Osteoblast (primary cell): ENCODE data around the gene C11orf42. TPM values are rescaled to one million over a fixed set of nuclear protein-coding genes. Genes with fewer than 3 reads are reported as not detected.

Experiments
- DNase-seq: peaks from one replicate; pipeline ENCODE4 v3.0.0; 2011; ENCODE audit warnings: low spot score, mixed read lengths; ENCODE audit not compliant: insufficient read length; ENCODE audit errors: missing footprints
- H2AFZ ChIP-seq: 2 replicates; pipeline ENCODE4 v1.6.0; 2011; ENCODE audit warnings: mild to moderate bottlenecking, low read length
- H3K27ac ChIP-seq: 2 replicates; pipeline ENCODE4 v1.5.1; 2011; ENCODE audit warnings: mild to moderate bottlenecking, low read depth, low read length, moderate library complexity
- H3K27me3 ChIP-seq: 2 replicates; pipeline ENCODE4 v1.6.0; 2012; ENCODE audit warnings: mild to moderate bottlenecking, control low read depth, inconsistent platforms, low read length, moderate library complexity; ENCODE audit not compliant: insufficient read depth
- H3K36me3 ChIP-seq: 2 replicates; pipeline ENCODE4 v1.5.1; 2011; ENCODE audit warnings: mild to moderate bottlenecking, low read length, control low read depth, moderate library complexity; ENCODE audit not compliant: insufficient read depth
- H3K4me1 ChIP-seq: 2 replicates; pipeline ENCODE4 v1.5.1; 2011; ENCODE audit warnings: mild to moderate bottlenecking, low read length, control low read depth, moderate library complexity; ENCODE audit not compliant: insufficient read depth
- H3K4me2 ChIP-seq: 2 replicates; pipeline ENCODE4 v1.6.0; 2011; ENCODE audit warnings: mild to moderate bottlenecking, low read length; ENCODE audit not compliant: insufficient read depth
- H3K4me3 ChIP-seq: fragments of 200-600 bp; sonication (generic); 3 replicates; pipeline ENCODE4 v1.5.1; 2012; ENCODE audit warnings: mild to moderate bottlenecking, low read length, inconsistent platforms; ENCODE audit not compliant: insufficient read depth
- H3K79me2 ChIP-seq: 2 replicates; pipeline ENCODE4 v1.6.0; 2012; ENCODE audit warnings: mild to moderate bottlenecking, low read length, control low read depth, inconsistent platforms; ENCODE audit not compliant: insufficient read depth
- H3K9me3 ChIP-seq: 2 replicates; pipeline ENCODE4 v1.5.1; 2011; ENCODE audit warnings: low read depth, low read length, control low read depth
- H4K20me1 ChIP-seq: 2 replicates; pipeline ENCODE4 v1.6.0; 2012; ENCODE audit warnings: mild to moderate bottlenecking, low read length, control low read depth; ENCODE audit not compliant: insufficient read depth
- CTCF ChIP-seq: IDR thresholded peaks from 2 replicates; pipeline ENCODE4 v1.5.1; 2011; ENCODE audit warnings: mild to moderate bottlenecking, low read depth, low read length, moderate library complexity; ENCODE audit errors: extremely low read depth
- total RNA-seq: library from RNA; depleted of rRNA; stranded (reverse); fragments of >200 nt; gene quantifications from 2 replicates; pipeline ENCODE4 v1.2.3, GENCODE V29; 2012

C11orf42 gene
- total RNA-seq, 1 donor, result not detected

- Histone ChIP-seq H2AFZ (no peak overlapping the region), H3K4me3 (no peak overlapping the region), H3K27ac (no peak overlapping the region), H3K9me3 (no peaks in the 10 kb centered on the region), H3K27me3 (no peaks in the 10 kb centered on the region), H3K4me2 (no peak overlapping the region), H4K20me1 (peaks cover 9% of the 10 kb centered on the region), H3K36me3 (peaks cover 25% of the 10 kb centered on the region), H3K79me2 (peaks cover 61% of the 10 kb centered on the region), H3K4me1 (no peaks in the 10 kb centered on the region)
- TF ChIP-seq CTCF, result no peak
- no peak for DNase-seq
Observed at GRCh38 chr11:6225896-6226295, 20.5 kb downstream of the C11orf42 start.

DNA sequence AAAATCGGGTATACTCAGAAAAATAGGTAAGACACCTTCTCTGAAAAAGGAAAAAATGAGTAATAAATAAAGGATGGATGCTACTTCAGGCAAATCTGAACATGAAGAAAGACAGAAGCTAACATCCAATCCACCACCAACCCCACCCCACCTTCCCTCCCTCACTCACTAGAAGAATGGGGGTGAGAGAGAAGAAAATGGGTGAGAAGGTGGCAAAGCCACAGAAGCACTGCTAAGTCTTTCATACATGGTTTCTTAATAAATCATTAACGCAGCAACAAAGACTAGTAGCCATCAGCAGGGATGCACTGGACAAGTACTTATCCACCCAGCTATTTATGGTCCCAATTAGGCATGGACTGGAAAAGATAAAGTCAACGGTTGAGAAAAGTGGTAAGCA lies 23.2 kb downstream of the C11orf42 start:
- Histone ChIP-seq H4K20me1 (peaks cover 9% of the 10 kb centered on the region), H3K79me2 (peaks cover 87% of the 10 kb centered on the region), H3K27ac (no peak overlapping the region), H3K4me3 (no peak overlapping the region), H3K4me1 (peaks cover 1% of the 10 kb centered on the region), H2AFZ (no peak overlapping the region), H3K9me3 (no peaks in the 10 kb centered on the region), H3K4me2 (no peak overlapping the region), H3K27me3 (no peaks in the 10 kb centered on the region), H3K36me3 (peaks cover 5% of the 10 kb centered on the region)
- no peak for DNase-seq
- TF ChIP-seq CTCF, result no peak

DNA sequence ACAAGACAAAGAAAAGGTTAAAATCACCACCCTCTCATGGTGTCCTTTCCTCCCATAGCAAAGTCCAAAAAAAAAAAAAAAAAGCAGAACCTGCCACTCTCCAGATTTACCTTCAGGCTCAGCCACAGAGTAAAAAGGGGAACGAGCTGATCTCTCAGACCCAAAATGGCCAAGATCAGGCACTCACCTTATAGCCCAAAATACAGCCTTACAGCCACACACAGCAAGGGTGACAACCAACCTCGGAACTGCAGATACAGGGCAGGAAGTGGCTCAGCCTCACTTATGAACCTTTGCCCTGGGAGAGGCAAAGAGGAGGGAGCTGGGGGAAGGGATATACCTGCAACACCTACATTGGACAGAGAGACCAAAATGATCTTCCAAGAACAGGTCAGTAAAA lies 24.6 kb downstream of the C11orf42 start:
- Histone ChIP-seq H3K27me3 (no peaks in the 10 kb centered on the region), H3K4me1 (peaks cover 6% of the 10 kb centered on the region), H3K79me2 (peaks cover 92% of the 10 kb centered on the region), H3K9me3 (no peaks in the 10 kb centered on the region), H4K20me1 (peaks cover 3% of the 10 kb centered on the region), H3K27ac (no peak overlapping the region), H3K36me3 (no peaks in the 10 kb centered on the region), H3K4me3 (no peak overlapping the region), H2AFZ (no peak overlapping the region), H3K4me2 (no peak overlapping the region)
- no peak for TF ChIP-seq CTCF
- DNase-seq, result no peak

- H3K4me2 ChIP-seq, result peak overlapping the region; percentile 96
- no peaks in the 10 kb centered on the region for H3K36me3 ChIP-seq
- peaks cover 11% of the 10 kb centered on the region for H3K4me1 ChIP-seq
- peaks cover 62% of the 10 kb centered on the region for H3K79me2 ChIP-seq
- DNase-seq, result no peak
- H2AFZ ChIP-seq, result no peak overlapping the region
- no peak for TF ChIP-seq CTCF
- no peak overlapping the region for H3K4me3 ChIP-seq
- no peaks in the 10 kb centered on the region for H3K9me3 ChIP-seq
- H3K27ac ChIP-seq, result no peak overlapping the region
- H4K20me1 ChIP-seq, result peaks cover 2% of the 10 kb centered on the region
- H3K27me3 ChIP-seq, result no peaks in the 10 kb centered on the region
Observed at GRCh38 chr11:6232899-6233298, 27.5 kb downstream of the C11orf42 start.
